GM21576 (cell line): ENCODE data around the gene AP2B1.

Experiments used
- ATAC-seq: cut with Tn5 transposase; IDR thresholded peaks from one replicate; pipeline ENCODE4 v1.9.1; 2021; ENCODE audit warnings: mild to moderate bottlenecking, moderate library complexity; ENCODE audit not compliant: unreplicated experiment

The AP2B1 gene

DNA sequence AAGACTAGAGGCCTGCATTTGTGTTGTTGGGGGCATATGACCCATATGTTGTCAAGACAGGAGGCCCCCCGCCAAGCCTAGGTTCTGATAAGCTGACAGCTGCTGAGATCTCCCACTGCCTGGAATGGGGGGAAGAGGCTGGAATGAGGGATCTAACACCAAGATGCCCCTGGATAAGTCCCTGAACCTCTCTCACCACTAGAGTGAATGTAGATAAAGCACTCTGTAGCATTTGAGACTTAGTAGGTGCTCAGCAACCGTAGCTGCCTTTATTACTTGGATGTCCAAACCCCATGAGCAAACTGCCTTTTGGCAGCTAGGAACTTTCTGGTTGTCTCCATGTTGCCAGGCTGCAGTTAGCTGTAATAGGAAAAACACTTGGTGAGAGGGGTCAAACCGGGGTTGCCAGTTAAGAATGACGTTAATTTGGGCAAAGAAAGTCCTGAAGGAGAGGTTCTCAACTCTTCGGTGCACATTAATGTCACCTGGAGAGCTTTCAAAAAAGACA lies 139.9 kb downstream of the AP2B1 start:
- ATAC-seq: no peak

DNA sequence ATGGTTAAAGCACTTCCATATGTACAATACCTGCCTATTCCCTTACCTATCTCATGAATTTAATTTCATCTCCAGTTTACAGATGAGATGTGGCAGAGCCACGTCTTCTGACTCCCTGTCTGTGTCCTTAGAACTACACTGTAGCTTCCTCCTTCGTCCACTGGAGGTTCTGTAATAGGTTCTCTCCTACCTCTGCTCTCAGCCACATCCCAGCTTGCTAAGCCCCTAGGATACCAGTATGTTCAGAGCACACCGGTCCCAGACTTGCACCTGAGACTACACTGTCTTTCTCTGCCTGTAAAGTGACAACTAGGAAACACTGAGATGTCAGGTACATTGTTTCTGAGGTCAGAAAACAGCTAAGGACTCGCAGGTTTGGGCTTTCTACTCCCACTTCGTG lies 140.5 kb downstream of the AP2B1 start:
- no peak for ATAC-seq

DNA sequence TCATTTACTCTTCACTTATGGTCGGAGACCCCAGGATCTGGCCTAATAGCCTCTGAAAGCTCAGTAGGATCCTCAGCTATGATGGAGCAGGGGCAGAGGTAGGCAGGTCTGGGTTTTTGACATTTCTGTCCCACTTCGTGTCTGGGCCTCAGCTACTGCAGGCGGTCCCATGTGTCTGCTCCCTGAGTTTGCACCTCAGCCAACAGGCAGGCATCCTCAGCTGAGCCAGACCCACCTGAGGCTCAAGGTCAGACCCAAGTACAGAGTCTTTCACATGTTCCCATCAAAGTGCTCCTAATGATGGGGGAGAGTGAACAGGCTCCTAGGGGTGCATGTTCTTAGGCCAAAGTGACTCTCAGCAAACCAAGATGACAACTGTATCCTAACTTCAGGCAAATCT lies 141.4 kb downstream of the AP2B1 start:
- no peak for ATAC-seq

DNA sequence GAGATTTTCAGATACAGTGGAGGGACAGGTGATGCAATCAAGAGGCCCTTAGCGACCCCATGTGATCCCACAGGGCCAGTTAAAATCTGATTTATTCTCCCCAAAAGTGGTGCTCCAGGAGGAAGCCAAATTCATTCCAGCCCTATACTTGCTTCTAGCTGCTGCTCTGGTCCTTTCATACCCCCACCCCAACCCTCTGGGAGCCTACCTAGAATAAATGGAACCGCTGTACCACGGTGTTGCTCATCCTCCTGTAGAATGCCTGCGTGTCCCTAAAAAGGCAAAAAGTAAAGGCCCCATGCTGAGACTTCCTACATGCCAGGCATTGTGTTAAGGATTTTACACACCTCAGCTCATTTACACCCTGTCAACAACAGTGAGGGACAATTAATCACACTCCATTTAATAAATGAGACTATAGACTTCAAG lies 142.3 kb downstream of the AP2B1 start:
- ATAC-seq: no peak

DNA sequence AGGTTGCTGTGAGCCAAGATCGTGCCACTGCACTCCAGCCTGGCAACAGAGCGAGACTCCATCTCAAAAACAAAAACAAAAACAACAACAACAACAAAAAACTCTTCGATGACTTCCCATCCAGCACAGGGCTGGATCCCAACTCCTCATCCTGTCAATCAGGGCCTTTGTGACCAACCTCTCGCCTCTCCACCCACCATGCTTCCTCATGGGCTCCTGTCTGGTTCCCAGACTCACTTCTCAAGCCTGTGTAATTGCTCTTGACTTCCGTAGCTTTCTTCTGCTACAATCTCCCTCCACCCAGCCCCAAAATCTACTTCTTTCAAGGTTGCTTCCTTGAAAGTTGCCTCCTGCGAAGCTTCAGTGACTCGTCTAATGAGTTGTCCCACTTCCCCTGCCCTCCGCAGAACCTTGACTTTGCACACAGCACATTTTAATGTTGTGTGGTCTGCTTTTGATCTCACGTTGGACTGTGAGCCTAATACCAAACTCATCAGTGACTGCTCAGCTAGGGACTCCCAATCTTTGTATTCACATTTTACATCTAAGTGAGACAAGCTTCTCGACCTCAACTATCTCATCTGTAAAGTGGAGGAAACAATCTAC lies 143.4 kb downstream of the AP2B1 start:
- ATAC-seq: no peak

DNA sequence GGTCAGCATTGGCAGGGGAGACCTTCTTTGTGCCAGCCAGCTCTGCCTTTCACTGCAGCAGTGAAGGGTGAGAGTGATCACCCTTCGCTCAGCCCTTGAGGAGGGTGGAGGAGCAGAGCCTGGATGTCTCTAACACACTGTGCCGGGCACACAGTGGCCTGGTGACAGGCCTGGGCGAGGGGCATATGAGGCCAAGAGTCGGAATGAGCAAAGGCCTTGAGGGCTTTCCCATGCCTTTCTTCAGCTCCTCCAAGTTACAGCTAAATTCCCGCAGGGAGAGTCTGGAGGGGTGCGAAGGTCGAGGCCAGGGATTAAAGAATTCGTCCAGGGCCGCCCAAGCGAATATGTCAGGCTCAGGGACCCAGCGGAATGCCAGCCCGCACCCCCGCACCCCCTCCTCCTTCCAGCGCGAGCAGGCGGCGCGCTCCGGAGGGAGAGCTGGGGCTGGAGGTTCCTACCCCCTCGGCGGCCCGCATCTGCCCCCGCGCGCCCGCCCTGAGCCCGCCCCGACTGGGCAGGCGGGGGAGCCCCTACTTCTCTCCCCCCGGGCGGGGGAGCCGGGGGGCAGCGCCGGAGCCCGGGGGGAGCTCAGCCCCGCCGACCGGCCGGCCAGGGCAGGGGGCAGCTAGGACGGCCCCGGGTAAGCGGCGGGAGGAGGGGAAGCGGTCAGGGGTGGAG lies 144.3 kb downstream of the AP2B1 start, which contains the start of gene RASL10B:
RASL10B (plus strand) TSS at position 401 of the 678 bp plus-strand sequence. CDS start 3,546 bp downstream, outside the sequence.
- no peak for ATAC-seq

DNA sequence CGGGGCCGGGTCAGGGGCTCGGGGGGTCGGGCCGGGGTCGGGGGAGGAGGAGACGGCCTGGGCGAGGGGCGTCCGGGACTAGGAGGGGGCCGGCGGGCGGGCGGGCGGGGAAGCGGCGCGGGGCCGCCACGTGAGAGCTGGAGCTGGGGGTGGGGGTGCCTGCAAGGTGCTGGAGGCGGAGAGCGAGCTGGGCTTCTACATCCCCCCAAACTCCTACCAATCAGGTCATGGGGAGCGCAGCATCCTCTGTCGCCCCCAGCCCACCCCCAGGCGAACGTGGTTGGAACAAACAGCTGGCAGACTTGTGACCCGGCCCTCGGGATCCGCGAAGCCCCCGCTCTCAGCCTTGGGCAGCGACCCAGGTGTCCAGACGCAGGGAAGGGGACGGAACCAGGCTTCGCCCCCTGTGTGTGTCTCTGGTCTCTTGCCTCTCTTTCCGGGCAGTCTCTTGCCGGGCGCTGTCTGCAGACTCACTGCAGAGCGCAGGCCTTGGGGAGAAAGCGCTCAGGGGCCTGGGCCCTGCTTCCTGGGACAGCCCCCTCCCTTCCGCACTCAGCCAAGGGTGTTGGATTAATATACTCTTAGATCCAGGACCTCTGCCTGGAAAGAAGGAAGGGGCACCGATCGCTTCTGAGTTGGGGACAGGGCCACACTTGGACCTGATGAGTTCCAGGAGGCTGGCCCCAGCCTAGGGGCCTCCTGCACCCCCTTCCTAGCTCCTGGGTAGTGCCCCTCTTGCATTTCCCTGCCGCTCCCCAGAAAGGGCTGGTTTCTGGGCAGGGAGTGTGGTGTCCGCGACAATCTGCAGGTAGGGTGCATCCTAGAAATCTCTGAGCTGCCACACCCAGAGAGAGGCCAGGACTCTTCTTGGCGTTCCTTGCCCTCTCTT lies 145.0 kb downstream of the AP2B1 start:
- ATAC-seq: no peak

DNA sequence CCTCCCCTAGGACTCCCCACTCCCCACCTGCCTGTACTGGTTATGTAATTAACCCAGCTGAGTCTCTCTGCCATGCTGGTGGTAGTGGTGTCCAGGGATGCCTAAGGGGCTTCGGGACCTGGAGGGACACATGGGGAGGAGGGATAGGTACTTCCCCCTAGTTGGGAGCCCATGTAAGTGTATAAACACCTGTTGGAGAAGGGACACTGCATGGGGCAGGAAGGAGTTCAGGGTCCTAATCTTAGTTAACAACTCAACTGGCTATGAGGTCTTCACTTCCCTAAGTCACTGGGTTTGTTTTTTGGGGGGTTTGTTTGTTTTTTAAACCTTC lies 145.6 kb downstream of the AP2B1 start:
- no peak for ATAC-seq

DNA sequence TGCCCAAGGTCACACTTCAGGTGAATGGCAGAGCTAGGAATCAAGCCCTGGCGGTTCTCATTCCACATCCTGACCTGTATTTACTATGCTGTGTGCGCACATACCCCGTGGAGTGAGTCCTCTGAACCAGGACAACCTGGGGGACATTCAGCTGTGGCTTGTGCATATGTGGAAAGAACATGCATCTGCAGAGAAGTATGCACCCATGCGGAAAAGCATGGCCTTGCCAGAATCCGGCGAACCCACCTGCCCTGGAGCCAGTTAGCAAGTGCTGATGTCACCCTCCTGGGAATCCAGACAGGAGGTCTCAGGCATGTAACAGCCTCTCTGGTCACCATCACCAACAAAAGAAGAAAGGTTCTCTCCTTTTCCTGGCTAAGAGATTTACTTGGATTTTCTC lies 146.2 kb downstream of the AP2B1 start:
- no peak for ATAC-seq

DNA sequence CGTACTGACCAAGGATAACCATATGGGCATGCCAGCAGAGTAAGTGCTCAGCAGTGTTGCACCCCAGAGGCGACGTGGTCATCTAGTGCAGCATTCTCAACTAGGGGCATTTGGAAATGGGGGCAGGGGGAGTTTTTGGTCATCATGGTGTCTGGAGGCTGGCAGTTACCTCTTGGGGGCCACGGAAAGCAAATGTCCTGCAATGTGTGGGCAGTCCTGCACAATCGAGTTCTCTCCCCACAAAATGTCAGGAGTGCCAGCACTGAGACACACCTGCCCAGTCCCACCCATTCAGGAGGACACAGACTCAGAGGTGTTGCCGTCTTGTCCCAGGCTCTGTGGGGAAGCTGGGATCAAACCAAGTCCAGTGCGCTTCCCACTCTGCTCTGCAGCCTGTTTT lies 147.3 kb downstream of the AP2B1 start:
- no peak for ATAC-seq

DNA sequence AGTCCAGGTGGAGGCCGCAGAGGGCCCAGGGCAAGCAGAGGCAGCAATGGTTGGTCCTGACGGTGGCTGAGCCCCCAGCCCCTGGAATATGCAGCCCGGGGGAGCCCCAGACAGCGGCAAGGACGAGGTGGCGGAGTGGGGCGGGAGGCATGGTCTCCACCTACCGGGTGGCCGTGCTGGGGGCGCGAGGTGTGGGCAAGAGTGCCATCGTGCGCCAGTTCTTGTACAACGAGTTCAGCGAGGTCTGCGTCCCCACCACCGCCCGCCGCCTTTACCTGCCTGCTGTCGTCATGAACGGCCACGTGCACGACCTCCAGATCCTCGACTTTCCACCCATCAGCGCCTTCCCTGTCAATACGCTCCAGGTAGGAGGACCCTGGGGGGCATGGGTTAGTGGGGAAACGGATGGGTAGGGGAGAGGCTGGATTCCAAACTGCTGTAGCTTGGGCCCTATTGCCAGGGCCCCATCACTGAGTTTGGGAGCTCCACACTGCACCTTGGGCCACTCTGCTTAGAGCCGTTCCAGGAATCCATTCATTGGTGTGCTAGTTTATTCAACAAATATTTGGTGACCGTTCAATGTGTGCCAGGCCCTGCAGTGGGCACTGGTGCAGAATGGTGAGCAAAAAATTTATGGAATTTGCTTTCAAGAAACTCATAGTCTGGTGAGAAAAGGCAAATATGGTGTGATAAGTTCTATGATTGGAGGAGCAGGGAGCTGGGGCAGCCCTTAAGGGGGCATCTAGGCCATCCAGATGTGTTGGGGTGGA lies 148.1 kb downstream of the AP2B1 start:
- ATAC-seq: no peak

DNA sequence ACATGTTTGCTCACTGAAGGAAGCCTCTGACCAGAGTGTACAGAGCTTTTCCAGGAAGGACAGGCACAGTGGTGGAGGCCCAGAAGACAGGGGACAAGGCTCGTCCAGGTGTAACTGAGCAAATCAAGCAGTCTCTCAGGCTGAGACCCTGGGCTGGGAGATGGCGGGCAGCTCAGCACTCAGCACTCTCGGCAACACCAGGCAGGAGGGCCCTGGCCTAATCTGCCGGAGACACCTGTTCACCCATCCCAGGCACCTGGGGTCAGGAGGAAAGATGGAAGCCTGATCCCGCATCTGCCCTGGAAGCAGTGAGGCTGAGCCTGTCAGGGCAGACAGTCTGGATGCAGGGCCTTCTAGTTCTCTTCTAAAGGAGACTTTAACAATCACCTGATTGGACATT lies 149.1 kb downstream of the AP2B1 start:
- ATAC-seq: no peak

DNA sequence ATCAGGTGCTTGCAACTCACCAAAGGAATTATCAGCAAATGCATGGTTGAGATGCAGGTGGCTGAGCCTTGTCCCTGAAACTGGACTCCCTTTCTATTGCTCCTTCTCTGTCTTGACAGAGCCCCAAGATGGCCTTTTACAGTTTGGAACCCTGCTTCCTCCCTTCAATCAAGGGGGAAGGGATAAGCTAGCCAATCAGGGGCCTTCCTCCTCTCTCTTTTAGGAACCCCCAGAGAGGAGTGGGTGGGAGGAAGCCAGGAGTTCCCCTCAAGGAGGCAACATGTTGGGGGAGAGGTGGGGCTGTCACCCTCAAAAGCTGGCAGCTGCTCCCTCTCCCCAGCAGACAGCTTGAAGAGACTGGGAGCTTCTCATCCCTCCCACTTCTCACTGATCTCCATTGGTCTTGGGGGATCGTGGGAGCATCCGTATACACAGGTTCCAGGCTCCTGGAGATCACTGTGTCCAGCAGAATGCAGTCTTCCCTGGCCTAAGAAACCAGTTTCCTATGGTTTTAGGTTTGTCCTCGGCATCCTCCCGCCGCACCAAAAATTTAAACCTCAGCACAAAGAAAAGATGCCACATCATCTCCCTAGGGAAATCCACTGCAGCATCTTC lies 151.5 kb downstream of the AP2B1 start:
- no peak for ATAC-seq

DNA sequence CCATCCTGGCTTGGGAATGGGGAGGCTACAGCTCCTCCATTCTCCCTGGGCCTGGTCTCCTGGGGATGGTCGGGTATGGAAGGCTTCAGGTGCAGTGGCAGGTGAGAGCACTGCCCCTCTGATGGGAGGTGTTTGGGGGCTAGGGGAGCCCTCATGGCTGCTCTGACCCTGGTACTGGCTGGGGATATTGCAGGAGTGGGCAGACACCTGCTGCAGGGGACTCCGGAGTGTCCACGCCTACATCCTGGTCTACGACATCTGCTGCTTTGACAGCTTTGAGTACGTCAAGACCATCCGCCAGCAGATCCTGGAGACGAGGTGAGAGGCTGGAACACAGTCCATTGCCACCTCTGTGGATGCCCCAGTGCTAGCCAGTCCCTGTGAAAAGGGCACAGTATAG lies 153.1 kb downstream of the AP2B1 start:
- no peak for ATAC-seq

DNA sequence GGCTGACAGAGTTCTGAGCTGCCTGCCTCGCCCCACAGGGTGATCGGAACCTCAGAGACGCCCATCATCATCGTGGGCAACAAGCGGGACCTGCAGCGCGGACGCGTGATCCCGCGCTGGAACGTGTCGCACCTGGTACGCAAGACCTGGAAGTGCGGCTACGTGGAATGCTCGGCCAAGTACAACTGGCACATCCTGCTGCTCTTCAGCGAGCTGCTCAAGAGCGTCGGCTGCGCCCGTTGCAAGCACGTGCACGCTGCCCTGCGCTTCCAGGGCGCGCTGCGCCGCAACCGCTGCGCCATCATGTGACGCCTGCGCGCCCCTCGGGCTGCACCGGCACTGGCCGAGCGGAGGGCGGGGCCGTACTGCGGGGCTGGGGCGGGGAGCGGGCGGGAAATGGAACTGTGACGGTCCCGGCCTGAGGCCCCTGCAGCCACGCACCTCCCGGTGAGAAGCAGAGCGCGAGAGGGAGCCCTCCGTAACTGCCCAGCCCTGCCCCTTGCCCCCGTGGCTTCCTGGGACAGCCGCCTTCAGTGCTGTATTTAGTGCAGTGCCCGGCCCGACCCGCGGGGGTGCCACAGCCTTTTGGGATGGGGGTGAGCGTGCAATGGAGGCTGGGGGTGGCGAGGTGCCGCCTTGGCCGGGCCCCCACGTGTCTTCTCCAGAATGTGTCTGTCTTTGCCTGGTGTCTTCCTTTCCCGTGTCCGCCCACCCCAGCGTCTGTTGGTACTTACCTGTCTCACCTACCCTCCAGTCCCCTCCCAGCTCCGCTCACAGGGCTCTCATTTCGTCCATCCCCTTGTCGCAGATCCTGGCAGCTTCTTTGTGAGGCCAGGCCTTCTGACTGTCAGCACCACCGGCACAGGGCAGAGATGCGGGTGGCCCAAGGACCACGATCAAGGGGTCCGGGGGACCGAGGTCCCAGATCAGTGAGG lies 154.1 kb downstream of the AP2B1 start:
- ATAC-seq: no peak

DNA sequence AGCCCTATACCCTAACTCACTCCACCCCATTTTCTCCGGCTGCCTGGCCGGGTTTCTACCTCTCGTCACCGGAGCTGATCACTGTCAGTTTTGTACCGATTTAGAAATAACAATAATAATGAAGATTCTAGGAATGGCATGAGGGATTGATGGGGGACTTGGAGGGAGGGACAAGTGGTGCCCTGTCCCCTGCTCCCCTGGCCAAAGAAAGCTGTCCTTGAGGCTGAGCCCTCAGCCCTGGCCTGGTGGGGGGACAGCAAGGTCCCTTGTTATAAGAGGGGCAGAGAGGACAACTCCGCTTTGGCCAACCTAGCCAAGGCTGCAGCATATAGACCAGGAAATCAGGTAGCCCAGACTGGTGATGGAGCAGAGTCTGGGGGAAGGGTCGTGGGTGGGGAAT lies 155.4 kb downstream of the AP2B1 start:
- ATAC-seq: no peak

DNA sequence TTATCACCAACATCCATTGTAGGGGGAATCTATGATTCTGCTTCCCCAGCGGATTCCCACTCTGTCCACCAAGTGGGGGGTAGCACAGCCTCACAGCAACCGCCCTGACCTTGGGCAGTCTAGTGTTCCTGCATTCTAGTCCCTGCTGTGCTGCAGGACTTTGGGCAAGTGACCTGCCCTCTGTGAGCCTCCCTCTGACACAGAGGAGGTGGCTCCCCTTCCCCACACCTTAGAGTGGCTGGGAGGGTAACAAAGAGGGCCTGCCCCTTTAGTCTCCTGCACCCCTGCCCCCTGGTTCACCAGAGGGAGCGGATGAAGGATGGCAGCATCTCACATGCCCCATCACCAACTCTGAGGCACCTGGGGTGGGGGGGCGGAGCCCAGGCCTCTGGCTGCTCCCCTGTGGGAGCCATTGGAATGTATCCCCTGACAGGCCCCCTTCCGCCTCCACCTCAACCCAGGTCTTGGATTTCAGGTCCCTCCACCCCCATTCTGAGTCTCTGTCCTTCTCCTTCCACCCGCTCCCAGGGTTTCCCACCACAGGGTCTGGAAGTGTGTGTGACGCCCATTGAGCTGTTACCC lies 155.9 kb downstream of the AP2B1 start:
- no peak for ATAC-seq

DNA sequence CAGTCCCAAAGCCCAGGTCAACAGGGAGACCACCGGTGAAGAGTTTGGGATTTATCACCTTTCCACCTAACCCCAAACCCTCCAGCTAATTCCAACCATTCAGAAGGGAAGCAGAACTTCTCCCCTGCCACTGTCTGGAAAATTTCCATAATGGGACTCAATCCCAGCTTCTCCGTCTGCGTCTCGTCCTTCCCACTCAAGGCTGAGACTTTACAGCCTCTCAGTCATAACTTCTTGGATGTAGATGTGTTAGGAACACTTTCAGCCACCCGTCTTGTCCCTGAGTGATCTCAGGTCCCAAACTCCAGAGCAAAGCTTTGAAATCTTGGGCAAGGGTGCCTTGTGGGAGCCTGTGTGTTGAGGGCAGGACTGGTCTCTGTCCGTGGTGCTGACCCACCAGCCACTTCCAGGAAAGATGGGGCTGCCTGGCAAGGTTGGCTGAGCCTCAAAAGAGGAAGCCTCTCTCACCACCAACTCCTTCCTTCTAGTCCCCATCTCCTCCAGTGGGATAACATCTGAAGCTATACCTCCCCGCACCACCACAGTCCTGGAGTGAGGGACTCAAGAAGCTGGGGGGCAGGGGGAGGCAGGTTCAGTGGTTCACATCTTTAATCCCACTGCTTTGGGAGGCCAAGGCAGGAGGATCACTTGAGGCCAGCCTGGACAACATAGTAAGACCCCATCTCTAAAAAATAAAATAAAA lies 156.7 kb downstream of the AP2B1 start:
- no peak for ATAC-seq
